Forelimb muscle (tissue), 1 donor: Measurements from ENCODE around the gene MRLN. TPM values are rescaled to one million over a fixed set of nuclear protein-coding genes. Genes with fewer than 3 reads are reported as not detected.
A peak's percentile ranks its signal among the peaks of the same experiment; 100 is the strongest.
"Not testable (repeated sequence)": the region's sequence is repeated elsewhere in the genome, so short reads cannot be mapped to it uniquely, and the experiment has no call there.

ENCODE experiments used
- DNase-seq: peaks from one replicate; pipeline ENCODE4 v3.0.0-alpha.2; 2013; ENCODE audit warnings: low read depth
- polyA plus RNA-seq: library from polyadenylated mRNA; unstranded; fragments of 120-200 nt; gene quantifications from one replicate; pipeline ENCODE4 v1.2.1, GENCODE V29; 2013; ENCODE audit not compliant: insufficient read length

MRLN gene
- polyA plus RNA-seq, 1 donor = 175 TPM

DNA sequence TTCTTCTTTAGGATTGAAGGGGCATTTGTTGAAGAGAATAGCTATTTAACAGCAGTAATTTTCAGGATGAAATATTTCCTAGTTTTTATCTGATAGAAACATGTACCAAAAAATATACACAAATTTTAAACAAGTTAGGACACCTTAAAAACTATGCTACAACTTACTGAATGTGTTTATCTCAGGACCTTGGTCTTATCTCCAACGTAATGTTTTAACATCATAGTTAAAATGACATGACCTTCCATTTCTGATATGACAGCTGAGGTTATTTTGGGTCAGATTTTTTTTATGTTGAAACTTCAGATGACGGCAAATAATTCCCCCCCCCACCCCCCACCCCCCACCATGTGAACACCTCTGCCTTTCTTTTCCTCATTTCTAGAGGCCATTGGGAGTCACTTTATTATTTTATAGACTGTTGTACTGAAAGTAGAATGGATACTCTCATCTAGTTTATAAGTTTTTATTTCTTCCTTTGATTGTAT is 8.0 kb downstream of the MRLN start:
- no peak for DNase-seq

DNA sequence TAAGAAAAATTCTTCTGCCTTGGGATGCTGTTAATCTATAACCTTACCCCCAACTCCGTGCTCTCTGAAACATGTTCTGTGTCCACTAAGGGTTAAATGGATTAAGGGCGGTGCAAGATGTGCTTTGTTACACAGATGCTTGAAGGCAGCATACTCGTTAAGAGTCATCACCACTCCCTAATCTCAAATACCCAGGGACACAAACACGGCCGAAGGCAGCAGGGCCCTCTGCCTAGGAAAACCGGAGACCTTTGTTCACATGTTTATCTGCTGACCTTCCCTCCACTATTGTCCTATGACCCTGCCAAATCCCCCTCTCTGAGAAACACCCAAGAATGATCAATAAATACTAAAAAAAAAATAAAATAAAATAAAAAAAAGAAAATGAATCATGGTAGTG is 8.5 kb downstream of the MRLN start:
- DNase-seq = not testable (repeated sequence)

DNA sequence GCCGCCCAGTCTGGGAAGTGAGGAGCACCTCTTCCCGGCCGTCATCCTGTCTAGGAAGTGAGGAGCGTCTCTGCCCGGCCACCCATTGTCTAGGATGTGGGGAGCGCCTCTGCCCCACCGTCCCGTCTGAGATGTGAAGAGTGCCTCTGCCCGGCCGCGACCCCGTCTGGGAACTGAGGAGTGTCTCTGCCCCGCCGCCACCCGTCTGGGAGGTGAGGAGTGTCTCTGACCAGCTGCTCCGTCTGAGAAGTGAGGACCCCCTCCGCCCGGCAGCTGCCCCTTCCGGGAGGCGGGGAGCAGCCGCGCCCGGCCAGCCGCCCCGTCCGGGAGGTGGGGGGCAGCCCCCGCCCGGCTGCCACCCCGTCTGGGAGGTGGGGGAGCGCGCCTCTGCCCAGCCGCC is 9.1 kb downstream of the MRLN start:
- not testable (repeated sequence) for DNase-seq

- no peak for DNase-seq
Observed at GRCh38 chr10:59741583-59741982, 11.7 kb downstream of the MRLN start.

- DNase-seq = no peak
Observed at GRCh38 chr10:59741048-59741447, 12.2 kb downstream of the MRLN start.

DNA sequence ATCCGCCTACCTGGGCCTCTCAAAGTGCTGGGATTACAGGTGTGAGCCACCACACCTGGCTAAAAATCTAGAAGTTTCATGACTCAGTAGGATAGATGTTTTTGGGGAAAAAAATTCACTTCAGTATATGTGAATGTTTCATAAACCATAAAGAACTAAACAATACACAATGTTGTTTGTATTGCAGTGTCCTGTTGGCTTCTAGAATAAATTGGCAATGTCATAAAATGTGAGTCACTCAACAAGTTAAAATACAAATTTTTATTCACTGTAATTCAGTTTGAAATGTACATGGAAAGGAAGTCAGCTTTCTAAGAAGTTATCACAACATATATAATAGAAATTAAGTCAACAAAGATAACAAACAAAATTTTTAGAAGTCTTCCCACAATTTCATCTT is 16.5 kb downstream of the MRLN start:
- DNase-seq = no peak

DNA sequence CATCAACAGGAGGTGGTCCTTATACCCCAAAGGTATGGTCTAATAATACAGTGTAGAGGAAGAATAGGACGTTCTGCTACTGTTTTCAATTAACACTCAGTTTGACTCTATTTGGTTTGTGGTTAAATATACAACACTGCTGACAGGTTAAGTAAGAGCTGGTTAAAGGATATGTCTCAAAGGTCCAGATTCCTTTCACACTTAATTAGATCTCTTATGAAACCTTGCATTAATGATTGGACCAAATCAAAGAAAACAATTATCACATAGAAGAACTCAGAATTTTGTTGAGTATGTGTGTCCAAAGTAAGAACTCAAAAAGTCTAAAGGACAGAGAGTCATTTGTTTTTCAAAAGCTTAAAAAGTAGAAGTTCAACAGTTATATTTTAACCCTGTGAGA is 18.0 kb downstream of the MRLN start:
- no peak for DNase-seq

DNA sequence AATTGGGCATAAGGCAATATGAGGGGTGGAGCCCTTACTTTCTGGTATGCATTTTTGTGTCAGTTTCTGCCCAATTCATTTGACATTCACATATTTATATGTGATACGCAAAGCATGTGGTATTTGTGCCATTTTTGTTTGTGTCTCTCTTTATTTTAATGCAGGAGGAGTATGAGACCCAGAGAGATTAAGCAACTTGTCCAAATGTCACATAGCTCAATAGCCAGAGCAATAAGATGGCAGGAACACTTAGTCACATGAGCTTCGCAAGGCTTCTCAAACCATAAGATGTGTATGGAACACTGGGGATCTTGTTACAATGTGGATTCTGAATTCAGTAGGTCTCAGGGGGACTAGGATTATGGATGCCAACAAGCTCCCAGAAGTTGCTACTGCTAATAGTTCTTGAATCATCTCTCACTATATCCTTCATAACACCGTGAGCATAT is 19.2 kb downstream of the MRLN start:
- DNase-seq = no peak

DNA sequence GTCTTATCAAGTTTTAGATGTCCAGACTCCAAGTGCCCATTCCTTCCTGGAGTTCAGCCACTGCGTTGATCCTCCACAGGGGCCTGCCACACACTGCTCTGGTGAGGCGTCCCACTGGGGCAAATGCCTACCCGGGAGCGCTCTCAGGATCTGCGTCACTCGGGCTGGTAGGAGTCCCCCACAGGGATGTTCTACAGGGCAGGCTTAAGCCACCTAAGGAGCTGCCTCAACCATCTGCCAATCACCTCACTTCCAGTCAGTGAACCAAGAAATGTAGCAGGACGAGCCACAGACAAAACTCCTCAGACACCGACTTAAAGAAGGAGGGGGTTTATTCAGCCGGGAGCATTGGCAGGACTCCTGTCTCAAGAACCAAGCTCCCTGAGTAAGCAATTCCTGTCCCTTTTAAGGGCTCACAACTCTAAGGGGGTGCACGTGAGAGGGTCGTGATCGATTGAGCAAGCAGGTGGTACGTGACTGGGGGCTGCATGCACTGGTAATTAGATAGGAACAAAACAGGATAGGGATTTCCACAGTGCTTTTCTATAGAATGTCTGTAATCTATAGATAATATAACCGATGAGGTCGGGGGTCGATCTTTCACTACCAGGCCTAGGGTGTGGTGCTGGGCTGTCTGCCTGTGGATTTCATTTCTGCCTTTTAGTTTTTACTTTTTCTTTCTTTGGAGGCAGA is 19.8 kb downstream of the MRLN start:
- not testable (repeated sequence) for DNase-seq

- DNase-seq = not testable (repeated sequence)
Observed at GRCh38 chr10:59732849-59733248, 20.4 kb downstream of the MRLN start.

DNA sequence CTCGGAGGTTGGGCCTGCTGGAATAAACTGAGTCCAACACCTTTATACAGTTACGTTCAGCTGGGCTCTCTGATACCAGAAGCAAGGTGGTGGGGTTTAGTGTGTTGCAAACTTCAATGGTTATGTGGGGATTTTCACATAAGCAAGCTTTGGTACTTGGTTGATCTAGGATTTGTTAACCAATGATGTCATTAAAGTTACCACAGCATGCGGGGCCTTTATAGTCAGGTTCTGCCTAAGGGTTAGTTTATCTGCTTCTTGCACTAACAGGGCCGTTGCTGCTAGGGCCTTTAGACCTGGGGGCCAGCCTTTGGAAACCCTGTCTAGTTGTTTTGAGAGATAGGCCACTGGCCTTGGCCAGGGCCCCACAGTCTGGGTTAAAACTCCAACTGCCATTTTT is 24.1 kb downstream of the MRLN start:
- DNase-seq = not testable (repeated sequence)

- DNase-seq = no peak
Observed at GRCh38 chr10:59724098-59724938, 28.9 kb downstream of the MRLN start.

DNA sequence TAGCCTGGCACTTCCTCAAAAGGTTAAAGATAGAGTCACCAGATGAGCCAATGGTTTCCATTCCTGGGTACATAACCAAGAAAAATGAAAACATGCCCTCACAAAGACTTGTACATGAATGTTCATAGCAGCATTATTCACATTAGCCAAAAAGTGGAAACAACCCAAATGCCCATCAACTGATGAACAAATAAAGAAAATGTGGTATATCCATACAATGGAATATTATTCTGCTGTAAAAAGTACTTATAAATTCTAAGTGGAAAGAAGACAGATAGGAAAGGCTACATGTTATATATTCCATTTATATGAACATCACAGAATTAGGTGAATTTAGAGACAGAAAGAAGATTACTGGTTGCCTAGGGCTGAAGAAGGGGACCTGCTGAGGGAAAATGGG is 32.9 kb downstream of the MRLN start:
- no peak for DNase-seq

GRCh38 chr10:59719374-59719773 is 33.9 kb downstream of the MRLN start:
- no peak for DNase-seq

DNA sequence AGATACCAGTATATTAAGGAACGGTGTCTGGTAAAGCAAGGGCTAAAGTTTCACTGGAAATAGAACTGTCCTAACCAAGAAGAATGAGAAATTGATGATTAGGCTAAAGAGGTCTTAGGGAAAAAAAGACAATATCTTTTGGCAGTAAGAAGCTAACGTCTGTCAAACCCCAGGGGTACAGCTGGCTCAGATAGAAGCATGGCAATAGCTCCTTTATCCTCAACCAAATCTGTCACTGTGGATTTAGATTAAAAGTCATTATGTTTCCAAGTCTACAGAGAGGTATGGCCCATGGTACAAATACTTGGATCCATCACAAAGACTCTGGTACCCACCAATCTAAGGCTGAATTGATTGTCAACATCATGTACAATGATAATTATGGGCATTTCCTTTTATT is 35.0 kb downstream of the MRLN start:
- DNase-seq = no peak

- no peak for DNase-seq
Observed at GRCh38 chr10:59713196-59713821, 39.9 kb downstream of the MRLN start.

GRCh38 chr10:59711871-59712494 is 41.3 kb downstream of the MRLN start:
- no peak for DNase-seq

- DNase-seq = peak; percentile 16
Observed at GRCh38 chr10:59709395-59710125, 43.7 kb downstream of the MRLN start, which contains the start of gene SLC16A9. Gene SLC16A9, minus strand, starts transcription at chr10:59709850. Its CDS starts 25,559 bp downstream, at chr10:59684291.

DNA sequence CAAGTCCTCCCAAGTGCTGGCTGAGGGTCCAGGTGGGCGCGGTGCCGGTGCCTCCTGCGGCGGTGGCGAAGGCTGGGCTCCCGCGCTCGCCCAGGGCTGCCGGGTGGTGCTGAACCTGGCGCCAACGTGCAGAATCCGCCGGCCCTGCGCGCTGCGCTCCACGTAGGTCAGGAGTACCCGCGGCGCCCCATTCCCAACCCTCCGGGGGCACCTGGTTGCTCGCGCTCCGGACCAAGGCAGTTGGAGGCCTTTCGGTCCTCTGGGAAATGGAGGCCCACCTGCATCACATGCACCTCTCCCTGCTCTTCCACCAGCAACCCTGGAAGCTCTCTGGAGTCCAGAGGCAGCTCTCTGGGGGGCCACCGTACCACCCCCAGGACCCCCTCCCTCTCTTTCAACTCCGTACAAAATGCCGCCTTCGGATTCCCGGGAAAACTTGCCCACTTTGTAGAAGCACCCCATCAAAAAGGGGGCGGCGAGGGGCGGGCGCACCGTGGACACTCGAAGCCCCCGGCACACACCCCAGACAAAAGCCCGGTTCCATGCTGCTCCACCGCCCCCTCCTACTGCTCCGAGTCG is 44.4 kb downstream of the MRLN start:
- DNase-seq = no peak

- DNase-seq = no peak
Observed at GRCh38 chr10:59706851-59707797, 46.1 kb downstream of the MRLN start.
